B cell (primary cell): ENCODE data around the gene RAB4A.

ENCODE experiments used
- EZH2 ChIP-seq: IDR thresholded peaks from 2 replicates; pipeline ENCODE4 v1.6.1; 2012; ENCODE audit warnings: borderline replicate concordance, low read depth, mild to moderate bottlenecking, moderate library complexity, low read length; ENCODE audit not compliant: insufficient read depth, poor library complexity, severe bottlenecking
- TF ChIP-seq, protein P1 (sequence below): fragments of 200-600 bp; IDR thresholded peaks from one replicate; pipeline ENCODE4 v1.8.0; 2022; ENCODE audit warnings: antibody characterized with exemption, mild to moderate bottlenecking

- TF ChIP-seq, protein P1, sequence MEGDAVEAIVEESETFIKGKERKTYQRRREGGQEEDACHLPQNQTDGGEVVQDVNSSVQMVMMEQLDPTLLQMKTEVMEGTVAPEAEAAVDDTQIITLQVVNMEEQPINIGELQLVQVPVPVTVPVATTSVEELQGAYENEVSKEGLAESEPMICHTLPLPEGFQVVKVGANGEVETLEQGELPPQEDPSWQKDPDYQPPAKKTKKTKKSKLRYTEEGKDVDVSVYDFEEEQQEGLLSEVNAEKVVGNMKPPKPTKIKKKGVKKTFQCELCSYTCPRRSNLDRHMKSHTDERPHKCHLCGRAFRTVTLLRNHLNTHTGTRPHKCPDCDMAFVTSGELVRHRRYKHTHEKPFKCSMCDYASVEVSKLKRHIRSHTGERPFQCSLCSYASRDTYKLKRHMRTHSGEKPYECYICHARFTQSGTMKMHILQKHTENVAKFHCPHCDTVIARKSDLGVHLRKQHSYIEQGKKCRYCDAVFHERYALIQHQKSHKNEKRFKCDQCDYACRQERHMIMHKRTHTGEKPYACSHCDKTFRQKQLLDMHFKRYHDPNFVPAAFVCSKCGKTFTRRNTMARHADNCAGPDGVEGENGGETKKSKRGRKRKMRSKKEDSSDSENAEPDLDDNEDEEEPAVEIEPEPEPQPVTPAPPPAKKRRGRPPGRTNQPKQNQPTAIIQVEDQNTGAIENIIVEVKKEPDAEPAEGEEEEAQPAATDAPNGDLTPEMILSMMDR = no peak
- no peak for TF ChIP-seq EZH2
Measured at GRCh38 chr1:229222081-229222480, 48.8 kb upstream of the RAB4A start.
